ENCODE data around the gene NKAIN4.
A peak's percentile ranks its signal among the peaks of the same experiment; 100 is the strongest.

NKAIN4 gene

GRCh38 chr20:63254232-63254605 is at the start of gene NKAIN4:
Gene NKAIN4, minus strand, starts transcription at chr20:63254463. Its CDS starts 13 bp downstream, at chr20:63254450.
- Mint-ChIP-seq H3K27ac (no peak within 1 kb of the TSS), H3K4me1 (peaks cover 7% of the 10 kb centered on the region), H3K36me3 (no peaks in the 10 kb centered on the region), H3K27me3 (peaks cover 22% of the 10 kb centered on the region), H3K4me3 (peak within 1 kb of the TSS; percentile 65), H3K9me3 (no peaks in the 10 kb centered on the region)

GRCh38 chr20:63303095-63303666 is 48.9 kb upstream of the NKAIN4 start:
- H3K36me3 Mint-ChIP-seq = peaks cover 2% of the 10 kb centered on the region
- H3K27ac Mint-ChIP-seq = no peak overlapping the region
- H3K9me3 Mint-ChIP-seq = peaks cover 4% of the 10 kb centered on the region
- H3K4me1 Mint-ChIP-seq = no peaks in the 10 kb centered on the region
- no peak overlapping the region for H3K4me3 Mint-ChIP-seq
- H3K27me3 Mint-ChIP-seq = peaks cover 18% of the 10 kb centered on the region

- H3K27ac Mint-ChIP-seq = no peak overlapping the region
- H3K4me3 Mint-ChIP-seq = no peak overlapping the region
- peaks cover 2% of the 10 kb centered on the region for H3K36me3 Mint-ChIP-seq
- no peaks in the 10 kb centered on the region for H3K4me1 Mint-ChIP-seq
- H3K27me3 Mint-ChIP-seq = peaks cover 18% of the 10 kb centered on the region
- H3K9me3 Mint-ChIP-seq = peaks cover 4% of the 10 kb centered on the region
Observed at GRCh38 chr20:63301671-63302070, 47.4 kb upstream of the NKAIN4 start.

GRCh38 chr20:63298731-63299312 is 44.6 kb upstream of the NKAIN4 start:
- Mint-ChIP-seq H3K9me3 (peaks cover 4% of the 10 kb centered on the region), H3K4me3 (no peak overlapping the region), H3K27me3 (peaks cover 18% of the 10 kb centered on the region), H3K27ac (no peak overlapping the region), H3K36me3 (no peaks in the 10 kb centered on the region), H3K4me1 (peaks cover 7% of the 10 kb centered on the region)

- no peaks in the 10 kb centered on the region for H3K36me3 Mint-ChIP-seq
- peaks cover 7% of the 10 kb centered on the region for H3K4me1 Mint-ChIP-seq
- peaks cover 4% of the 10 kb centered on the region for H3K9me3 Mint-ChIP-seq
- peaks cover 18% of the 10 kb centered on the region for H3K27me3 Mint-ChIP-seq
- H3K27ac Mint-ChIP-seq = no peak overlapping the region
- H3K4me3 Mint-ChIP-seq = no peak overlapping the region
Observed at GRCh38 chr20:63297796-63298572, 43.7 kb upstream of the NKAIN4 start.

GRCh38 chr20:63297371-63297781 is 43.1 kb upstream of the NKAIN4 start:
- Mint-ChIP-seq H3K36me3 (no peaks in the 10 kb centered on the region), H3K27me3 (peaks cover 14% of the 10 kb centered on the region), H3K4me1 (peaks cover 7% of the 10 kb centered on the region), H3K9me3 (no peaks in the 10 kb centered on the region), H3K4me3 (no peak overlapping the region), H3K27ac (no peak overlapping the region)

- Mint-ChIP-seq H3K4me3 (no peak overlapping the region), H3K27me3 (peaks cover 14% of the 10 kb centered on the region), H3K9me3 (no peaks in the 10 kb centered on the region), H3K36me3 (no peaks in the 10 kb centered on the region), H3K27ac (no peak overlapping the region), H3K4me1 (peaks cover 7% of the 10 kb centered on the region)
Observed at GRCh38 chr20:63296531-63297299, 42.5 kb upstream of the NKAIN4 start.

GRCh38 chr20:63295846-63296245 is 41.6 kb upstream of the NKAIN4 start:
- peaks cover 11% of the 10 kb centered on the region for H3K27me3 Mint-ChIP-seq
- no peaks in the 10 kb centered on the region for H3K9me3 Mint-ChIP-seq
- peaks cover 7% of the 10 kb centered on the region for H3K4me1 Mint-ChIP-seq
- H3K4me3 Mint-ChIP-seq = no peak overlapping the region
- H3K27ac Mint-ChIP-seq = no peak overlapping the region
- H3K36me3 Mint-ChIP-seq = no peaks in the 10 kb centered on the region

GRCh38 chr20:63295422-63295821 is 41.2 kb upstream of the NKAIN4 start:
- Mint-ChIP-seq H3K36me3 (no peaks in the 10 kb centered on the region), H3K9me3 (no peaks in the 10 kb centered on the region), H3K27me3 (peaks cover 7% of the 10 kb centered on the region), H3K4me3 (no peak overlapping the region), H3K27ac (peak overlapping the region; percentile 55), H3K4me1 (peaks cover 7% of the 10 kb centered on the region)

- Mint-ChIP-seq H3K27ac (peak overlapping the region; percentile 55), H3K27me3 (peaks cover 6% of the 10 kb centered on the region), H3K4me1 (peaks cover 7% of the 10 kb centered on the region), H3K4me3 (no peak overlapping the region), H3K9me3 (no peaks in the 10 kb centered on the region), H3K36me3 (no peaks in the 10 kb centered on the region)
Observed at GRCh38 chr20:63295018-63295417, 40.8 kb upstream of the NKAIN4 start.

- peaks cover 7% of the 10 kb centered on the region for H3K4me1 Mint-ChIP-seq
- no peaks in the 10 kb centered on the region for H3K9me3 Mint-ChIP-seq
- peaks cover 6% of the 10 kb centered on the region for H3K27me3 Mint-ChIP-seq
- no peaks in the 10 kb centered on the region for H3K36me3 Mint-ChIP-seq
- no peak overlapping the region for H3K4me3 Mint-ChIP-seq
- H3K27ac Mint-ChIP-seq = no peak overlapping the region
Observed at GRCh38 chr20:63294536-63294900, 40.3 kb upstream of the NKAIN4 start.

- H3K4me3 Mint-ChIP-seq = no peak overlapping the region
- H3K9me3 Mint-ChIP-seq = no peaks in the 10 kb centered on the region
- H3K27me3 Mint-ChIP-seq = peaks cover 5% of the 10 kb centered on the region
- peak overlapping the region; percentile 51 for H3K27ac Mint-ChIP-seq
- H3K4me1 Mint-ChIP-seq = peaks cover 7% of the 10 kb centered on the region
- H3K36me3 Mint-ChIP-seq = no peaks in the 10 kb centered on the region
Observed at GRCh38 chr20:63293871-63294535, 39.7 kb upstream of the NKAIN4 start.

- Mint-ChIP-seq H3K4me3 (no peak overlapping the region), H3K9me3 (no peaks in the 10 kb centered on the region), H3K36me3 (no peaks in the 10 kb centered on the region), H3K4me1 (peaks cover 7% of the 10 kb centered on the region), H3K27me3 (peaks cover 3% of the 10 kb centered on the region), H3K27ac (no peak overlapping the region)
Observed at GRCh38 chr20:63293456-63293855, 39.2 kb upstream of the NKAIN4 start.

- Mint-ChIP-seq H3K27me3 (peaks cover 3% of the 10 kb centered on the region), H3K27ac (peak within 1 kb of the TSS; percentile 51), H3K4me3 (no peak within 1 kb of the TSS), H3K4me1 (peaks cover 7% of the 10 kb centered on the region), H3K9me3 (no peaks in the 10 kb centered on the region), H3K36me3 (no peaks in the 10 kb centered on the region)
Observed at GRCh38 chr20:63292904-63293303, 38.6 kb upstream of the NKAIN4 start, which contains the start of gene COL20A1. Gene COL20A1, plus strand, starts transcription at chr20:63293186. Its CDS starts 1,922 bp downstream, at chr20:63295108.

GRCh38 chr20:63292292-63292701 is 38.0 kb upstream of the NKAIN4 start:
- H3K4me1 Mint-ChIP-seq = peaks cover 7% of the 10 kb centered on the region
- H3K36me3 Mint-ChIP-seq = no peaks in the 10 kb centered on the region
- H3K27ac Mint-ChIP-seq = no peak overlapping the region
- H3K9me3 Mint-ChIP-seq = no peaks in the 10 kb centered on the region
- peaks cover 3% of the 10 kb centered on the region for H3K27me3 Mint-ChIP-seq
- no peak overlapping the region for H3K4me3 Mint-ChIP-seq

Measured in activated naive CD4-positive, alpha-beta T cell treated with anti-CD3 and anti-CD28 coated beads, Interleukin-2, amount 50 U/mL, for 24 hours (primary cell).